A673 (cell line): ENCODE data around the gene OR2T1.
"Not testable (repeated sequence)": the region's sequence is repeated elsewhere in the genome, so short reads cannot be mapped to it uniquely, and the experiment has no call there.

Experiments used
- EZH2 ChIP-seq: fragments of 200-600 bp; sonication (generic); IDR thresholded peaks from 2 replicates; pipeline ENCODE4 v1.6.1; 2017; ENCODE audit warnings: borderline replicate concordance, low read depth, mild to moderate bottlenecking, mixed read lengths, antibody characterized with exemption, low read length; ENCODE audit not compliant: poor library complexity, severe bottlenecking
- TF ChIP-seq, protein P1 (sequence below): fragments of 300-800, 200-600 bp; sonication (generic); conservative IDR thresholded peaks from 2 replicates; pipeline ENCODE4 v1.5.1; 2017; ENCODE audit warnings: low read depth, mild to moderate bottlenecking, antibody characterized with exemption, low read length, moderate library complexity, mixed read lengths

- TF ChIP-seq, protein P1, sequence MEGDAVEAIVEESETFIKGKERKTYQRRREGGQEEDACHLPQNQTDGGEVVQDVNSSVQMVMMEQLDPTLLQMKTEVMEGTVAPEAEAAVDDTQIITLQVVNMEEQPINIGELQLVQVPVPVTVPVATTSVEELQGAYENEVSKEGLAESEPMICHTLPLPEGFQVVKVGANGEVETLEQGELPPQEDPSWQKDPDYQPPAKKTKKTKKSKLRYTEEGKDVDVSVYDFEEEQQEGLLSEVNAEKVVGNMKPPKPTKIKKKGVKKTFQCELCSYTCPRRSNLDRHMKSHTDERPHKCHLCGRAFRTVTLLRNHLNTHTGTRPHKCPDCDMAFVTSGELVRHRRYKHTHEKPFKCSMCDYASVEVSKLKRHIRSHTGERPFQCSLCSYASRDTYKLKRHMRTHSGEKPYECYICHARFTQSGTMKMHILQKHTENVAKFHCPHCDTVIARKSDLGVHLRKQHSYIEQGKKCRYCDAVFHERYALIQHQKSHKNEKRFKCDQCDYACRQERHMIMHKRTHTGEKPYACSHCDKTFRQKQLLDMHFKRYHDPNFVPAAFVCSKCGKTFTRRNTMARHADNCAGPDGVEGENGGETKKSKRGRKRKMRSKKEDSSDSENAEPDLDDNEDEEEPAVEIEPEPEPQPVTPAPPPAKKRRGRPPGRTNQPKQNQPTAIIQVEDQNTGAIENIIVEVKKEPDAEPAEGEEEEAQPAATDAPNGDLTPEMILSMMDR: not testable (repeated sequence)
- TF ChIP-seq EZH2: not testable (repeated sequence)
Measured at GRCh38 chr1:248444603-248445002, 41.8 kb downstream of the OR2T1 start.
